ENCODE data around the gene DUSP7. TPM values are rescaled to one million over a fixed set of nuclear protein-coding genes. Genes with fewer than 3 reads are reported as not detected.
"Not testable (repeated sequence)": the region's sequence is repeated elsewhere in the genome, so short reads cannot be mapped to it uniquely, and the experiment has no call there.

DUSP7 gene
- total RNA-seq, 4 donors from 2014 or later: 14.0 to 39.7 (median 26.3) TPM

DNA sequence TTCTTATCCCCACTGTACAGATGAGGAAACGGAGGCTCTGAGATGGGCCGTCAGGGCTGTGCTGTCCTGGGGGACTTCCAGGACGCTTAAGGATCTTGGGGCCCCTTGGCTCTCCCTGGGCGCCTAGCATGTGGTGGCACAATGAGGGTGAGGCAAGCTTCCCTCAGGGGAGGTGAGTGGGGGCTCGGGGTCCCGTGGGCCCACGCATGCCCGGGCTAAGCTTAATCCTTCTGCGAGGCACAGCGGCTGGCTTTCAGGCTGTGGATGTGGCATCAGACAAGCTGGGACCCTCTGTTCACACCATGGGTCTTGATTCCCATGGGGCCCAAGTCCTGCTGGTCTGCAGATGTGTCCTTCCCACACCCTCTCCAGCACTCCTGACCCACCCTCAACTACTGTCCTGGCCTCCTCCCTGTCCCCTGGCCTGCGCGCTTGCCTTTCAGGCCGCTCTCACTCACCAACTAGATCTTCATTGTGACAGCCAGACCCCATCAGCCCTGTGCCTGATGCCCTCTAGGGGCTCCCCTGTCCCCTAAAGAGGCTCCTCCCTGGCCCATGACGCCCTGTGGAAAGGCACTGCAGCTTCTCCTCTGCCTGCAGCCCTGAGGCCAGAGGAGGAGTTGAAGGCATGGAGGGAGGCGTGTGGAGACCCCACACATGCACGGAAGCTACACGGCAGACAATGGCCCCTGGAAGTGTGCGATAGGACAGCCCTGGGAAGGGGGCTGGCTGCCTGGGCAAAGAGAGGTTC, 11.3 kb downstream of the DUSP7 start:
- peaks cover 31 to 40% of the 10 kb centered on the region in 2 donors for H3K4me1 ChIP-seq
- H3K4me3 ChIP-seq: no peak overlapping the region
- peak overlapping the region in 1 of 4 donors; percentile 31 for H3K27ac ChIP-seq
- H3K9me3 ChIP-seq: no peaks in the 10 kb centered on the region
- H3K36me3 ChIP-seq: peaks cover 0 to 14% of the 10 kb centered on the region in 2 donors
- TF ChIP-seq POLR2A (IDR thresholded peaks at IDR 0.05): no peak
- TF ChIP-seq, protein P1, sequence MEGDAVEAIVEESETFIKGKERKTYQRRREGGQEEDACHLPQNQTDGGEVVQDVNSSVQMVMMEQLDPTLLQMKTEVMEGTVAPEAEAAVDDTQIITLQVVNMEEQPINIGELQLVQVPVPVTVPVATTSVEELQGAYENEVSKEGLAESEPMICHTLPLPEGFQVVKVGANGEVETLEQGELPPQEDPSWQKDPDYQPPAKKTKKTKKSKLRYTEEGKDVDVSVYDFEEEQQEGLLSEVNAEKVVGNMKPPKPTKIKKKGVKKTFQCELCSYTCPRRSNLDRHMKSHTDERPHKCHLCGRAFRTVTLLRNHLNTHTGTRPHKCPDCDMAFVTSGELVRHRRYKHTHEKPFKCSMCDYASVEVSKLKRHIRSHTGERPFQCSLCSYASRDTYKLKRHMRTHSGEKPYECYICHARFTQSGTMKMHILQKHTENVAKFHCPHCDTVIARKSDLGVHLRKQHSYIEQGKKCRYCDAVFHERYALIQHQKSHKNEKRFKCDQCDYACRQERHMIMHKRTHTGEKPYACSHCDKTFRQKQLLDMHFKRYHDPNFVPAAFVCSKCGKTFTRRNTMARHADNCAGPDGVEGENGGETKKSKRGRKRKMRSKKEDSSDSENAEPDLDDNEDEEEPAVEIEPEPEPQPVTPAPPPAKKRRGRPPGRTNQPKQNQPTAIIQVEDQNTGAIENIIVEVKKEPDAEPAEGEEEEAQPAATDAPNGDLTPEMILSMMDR (IDR thresholded peaks at IDR 0.05 in 4 of 5, conservative IDR thresholded peaks at IDR 0.05 in 1 of 5): no peak
- intact Hi-C loops (cut with DNase I; ENCODE audit: low total_unique reads) (no loop called here), in situ Hi-C loops (cut with MboI; ENCODE audit: low sequenced_read_pairs in 4 of 4) (no loop called here)
- H3K27me3 ChIP-seq: no peaks in the 10 kb centered on the region
- DNase-seq (no peak), ATAC-seq (no peak)

DNA sequence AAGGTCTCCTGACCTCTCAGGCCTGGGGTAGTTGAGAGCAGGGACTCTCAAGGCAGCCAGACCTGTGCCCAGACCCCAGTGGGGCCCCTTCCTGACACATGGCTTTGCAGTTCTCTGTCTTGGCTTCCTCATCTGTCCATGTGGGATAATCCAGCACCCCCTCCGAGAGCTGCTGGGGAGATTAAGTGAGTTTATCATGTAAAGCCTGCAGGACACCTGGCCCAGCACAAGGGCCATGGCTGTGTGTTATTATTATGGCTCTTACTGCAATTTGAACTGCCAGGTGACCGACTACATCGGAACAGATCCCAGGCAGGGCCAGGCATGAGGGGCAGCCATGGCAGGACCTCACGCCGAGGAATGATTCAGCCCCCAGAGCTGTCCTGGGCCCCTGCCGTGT, 12.6 kb downstream of the DUSP7 start:
- TF ChIP-seq, protein P1 (IDR thresholded peaks at IDR 0.05 in 4 of 5, conservative IDR thresholded peaks at IDR 0.05 in 1 of 5): no peak
- no peak for TF ChIP-seq POLR2A (IDR thresholded peaks at IDR 0.05)
- H3K27ac ChIP-seq: peak overlapping the region in 2 of 4 donors; percentile 5 to 31
- peaks cover 0 to under 1% of the 10 kb centered on the region in 2 donors for H3K36me3 ChIP-seq
- in situ Hi-C loops (cut with MboI; ENCODE audit: low sequenced_read_pairs in 4 of 4): no loop called here
- DNase-seq (no peak), ATAC-seq (no peak)
- no peak overlapping the region for H3K4me3 ChIP-seq
- no peaks in the 10 kb centered on the region for H3K9me3 ChIP-seq
- H3K27me3 ChIP-seq: no peaks in the 10 kb centered on the region
- H3K4me1 ChIP-seq: peaks cover 40 to 41% of the 10 kb centered on the region in 2 donors
- intact Hi-C loops (cut with DNase I; ENCODE audit: low total_unique reads): no loop called here

DNA sequence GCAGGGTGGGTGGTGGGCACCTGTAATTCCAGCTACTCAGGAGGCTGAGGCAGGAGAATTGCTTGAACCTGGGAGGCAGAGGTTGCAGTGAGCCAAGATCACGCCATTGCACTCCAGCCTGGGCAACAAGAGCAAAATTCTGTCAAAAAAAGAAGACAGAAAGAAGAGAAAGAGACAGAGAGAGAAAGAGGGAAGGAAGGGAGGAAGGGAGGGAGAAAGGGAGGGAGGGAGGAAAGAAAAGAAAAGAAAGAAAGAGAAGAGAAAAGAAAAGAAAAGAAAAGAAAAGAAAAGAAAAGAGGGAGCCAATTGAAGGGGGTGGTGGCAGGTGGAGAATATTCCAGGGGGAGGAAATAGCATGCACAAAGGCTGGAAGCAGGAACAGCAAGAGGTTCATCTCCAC, 13.3 kb downstream of the DUSP7 start:
- H3K27ac ChIP-seq; intact Hi-C loops (cut with DNase I; ENCODE audit: low total_unique reads); H3K36me3 ChIP-seq; H3K9me3 ChIP-seq; ATAC-seq; in situ Hi-C loops (cut with MboI; ENCODE audit: low sequenced_read_pairs in 4 of 4); H3K27me3 ChIP-seq; H3K4me3 ChIP-seq; DNase-seq: not testable (repeated sequence)
- H3K4me1 ChIP-seq: peaks cover 40 to 41% of the 10 kb centered on the region in 2 donors

DNA sequence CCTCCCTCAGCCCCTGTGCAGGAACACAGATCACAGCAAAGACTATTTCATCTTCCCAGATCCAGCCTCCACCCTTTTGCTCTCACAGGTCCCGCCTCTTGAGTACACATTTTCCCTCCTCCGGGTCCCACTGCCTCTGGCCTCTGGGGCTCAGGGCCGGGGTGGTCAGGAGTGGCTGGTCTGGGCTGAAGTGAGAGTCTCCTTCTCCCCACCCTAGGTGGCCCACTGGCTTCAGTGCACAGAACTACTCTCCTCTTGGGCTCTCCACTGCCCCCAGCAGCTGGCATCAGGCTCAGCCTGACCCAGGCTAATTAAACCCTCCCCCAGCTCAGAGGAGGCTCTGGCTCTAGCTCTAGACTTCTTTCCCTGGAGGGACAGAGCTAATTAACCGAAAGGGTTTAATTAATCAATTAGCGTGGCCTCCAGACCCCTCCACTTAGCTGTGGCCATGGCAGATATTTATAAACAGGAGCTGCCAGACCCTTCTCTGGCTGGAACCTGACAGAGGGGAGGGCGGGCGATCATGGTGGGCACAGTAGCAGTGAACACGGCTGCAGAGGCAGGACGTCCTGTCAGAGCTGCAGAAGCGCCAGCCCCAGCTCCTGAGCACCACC, 15.1 kb downstream of the DUSP7 start:
- Histone ChIP-seq H3K36me3 (no peaks in the 10 kb centered on the region), H3K4me3 (no peak overlapping the region), H3K27ac (peak overlapping the region in 2 of 4 donors; percentile 49 to 67), H3K4me1 (peaks cover 28 to 29% of the 10 kb centered on the region in 2 donors), H3K9me3 (no peaks in the 10 kb centered on the region), H3K27me3 (no peaks in the 10 kb centered on the region)
- intact Hi-C loops (cut with DNase I; ENCODE audit: low total_unique reads) (no loop called here), in situ Hi-C loops (cut with MboI; ENCODE audit: low sequenced_read_pairs in 4 of 4) (no loop called here)
- DNase-seq (no peak), ATAC-seq (peak in 1 of 2 donors; percentile 32)
- TF ChIP-seq, protein P1 (IDR thresholded peaks at IDR 0.05 in 4 of 5, conservative IDR thresholded peaks at IDR 0.05 in 1 of 5): peak in 1 of 5 experiments; percentile 36
- TF ChIP-seq POLR2A (IDR thresholded peaks at IDR 0.05): no peak

DNA sequence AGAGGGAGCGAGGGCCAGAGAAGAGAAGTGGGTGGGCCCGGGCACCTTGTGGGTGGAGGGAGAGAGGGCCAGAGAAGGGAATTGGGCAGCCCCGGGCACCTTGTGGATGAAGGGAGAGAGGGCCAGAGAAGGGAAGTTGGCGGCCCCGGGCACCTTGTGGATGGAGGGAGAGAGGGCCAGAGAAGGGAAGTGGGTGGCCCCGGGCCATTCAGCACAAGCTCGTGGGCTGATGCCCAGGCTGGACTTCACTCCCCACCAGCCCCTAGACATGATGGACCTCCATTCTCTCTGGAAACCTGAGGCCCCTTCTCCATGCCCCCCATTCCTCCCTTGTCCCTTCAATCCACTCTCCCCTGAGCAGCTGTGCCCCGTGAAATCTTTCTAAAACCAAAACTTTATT, 15.8 kb downstream of the DUSP7 start:
- in situ Hi-C loops (cut with MboI; ENCODE audit: low sequenced_read_pairs in 4 of 4): no loop called here
- intact Hi-C loops (cut with DNase I; ENCODE audit: low total_unique reads): no loop called here
- Histone ChIP-seq H3K27ac (peak overlapping the region; percentile 10 to 67 (median 30)), H3K4me3 (no peak overlapping the region), H3K27me3 (no peaks in the 10 kb centered on the region), H3K4me1 (peaks cover 25% of the 10 kb centered on the region in 2 donors), H3K36me3 (no peaks in the 10 kb centered on the region), H3K9me3 (no peaks in the 10 kb centered on the region)
- DNase-seq (no peak), ATAC-seq (no peak)
- TF ChIP-seq, protein P1 (IDR thresholded peaks at IDR 0.05 in 4 of 5, conservative IDR thresholded peaks at IDR 0.05 in 1 of 5): no peak
- no peak for TF ChIP-seq POLR2A (IDR thresholded peaks at IDR 0.05)
